Upper lobe of left lung (tissue), 4 donors: ENCODE data around the gene KCNN1.

ENCODE experiments used
- EP300 ChIP-seq, 4 donors: sonication (generic); formaldehyde crosslinking; IDR thresholded peaks; one replicate each; pipeline ENCODE4 v1.5.1; 2017; ENCODE audit warnings: antibody characterized with exemption in 4 of 4, control low read depth in 2 of 4
- TF ChIP-seq, protein P1 (sequence below), 6 experiments: fragments of 450-650 bp in 4 of 6; fragments of 200-600 bp in 2 of 6; sonication (generic) in 2 of 6; IDR thresholded peaks; one replicate each; pipeline ENCODE4 v1.5.1; 2016 to 2019; ENCODE audit warnings: antibody characterized with exemption in 6 of 6

DNA sequence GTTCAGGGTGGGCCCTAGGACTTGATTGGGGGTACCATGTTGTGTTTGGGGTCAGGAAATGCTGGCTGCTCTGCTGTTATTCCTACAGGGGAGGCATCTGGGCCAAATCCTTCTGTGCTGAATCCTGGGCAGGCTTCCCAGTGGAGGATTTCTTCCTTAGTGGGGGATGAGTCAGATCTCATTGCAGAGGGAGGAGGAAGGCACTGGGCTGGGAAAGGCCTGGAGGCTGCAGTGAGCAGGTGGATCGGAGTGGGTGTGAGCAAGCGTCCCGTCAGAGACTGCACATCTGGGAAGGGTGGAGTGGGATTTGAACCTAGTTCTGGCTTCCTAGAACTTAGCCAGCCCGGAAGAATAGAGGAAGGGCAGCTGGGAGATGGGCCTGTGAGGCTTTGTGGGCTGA is 22.6 kb upstream of the KCNN1 start:
- TF ChIP-seq, protein P1, sequence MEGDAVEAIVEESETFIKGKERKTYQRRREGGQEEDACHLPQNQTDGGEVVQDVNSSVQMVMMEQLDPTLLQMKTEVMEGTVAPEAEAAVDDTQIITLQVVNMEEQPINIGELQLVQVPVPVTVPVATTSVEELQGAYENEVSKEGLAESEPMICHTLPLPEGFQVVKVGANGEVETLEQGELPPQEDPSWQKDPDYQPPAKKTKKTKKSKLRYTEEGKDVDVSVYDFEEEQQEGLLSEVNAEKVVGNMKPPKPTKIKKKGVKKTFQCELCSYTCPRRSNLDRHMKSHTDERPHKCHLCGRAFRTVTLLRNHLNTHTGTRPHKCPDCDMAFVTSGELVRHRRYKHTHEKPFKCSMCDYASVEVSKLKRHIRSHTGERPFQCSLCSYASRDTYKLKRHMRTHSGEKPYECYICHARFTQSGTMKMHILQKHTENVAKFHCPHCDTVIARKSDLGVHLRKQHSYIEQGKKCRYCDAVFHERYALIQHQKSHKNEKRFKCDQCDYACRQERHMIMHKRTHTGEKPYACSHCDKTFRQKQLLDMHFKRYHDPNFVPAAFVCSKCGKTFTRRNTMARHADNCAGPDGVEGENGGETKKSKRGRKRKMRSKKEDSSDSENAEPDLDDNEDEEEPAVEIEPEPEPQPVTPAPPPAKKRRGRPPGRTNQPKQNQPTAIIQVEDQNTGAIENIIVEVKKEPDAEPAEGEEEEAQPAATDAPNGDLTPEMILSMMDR (IDR thresholded peaks at IDR 0.05), result no peak
- TF ChIP-seq EP300 (IDR thresholded peaks at IDR 0.05), result no peak
